GM18951 (cell line): ENCODE results near the gene KMO.

ENCODE experiments used
- POLR2A ChIP-seq: IDR thresholded peaks from 4 replicates; pipeline ENCODE4 v1.6.1; 2011; ENCODE audit warnings: mild to moderate bottlenecking; ENCODE audit not compliant: insufficient read length, insufficient read depth; ENCODE audit errors: extremely low read depth
- in situ Hi-C: fragments of 300-500 bp; cut with MboI; formaldehyde crosslinking; loops from one replicate; pipeline ENCODE4 v1.12.0; 2022; ENCODE audit warnings: low sequenced_read_pairs, mixed read lengths, inconsistent platforms; ENCODE audit not compliant: unreplicated experiment

Gene KMO

GRCh38 chr1:241589521-241589920 lies 57.3 kb downstream of the KMO start:
- TF ChIP-seq POLR2A = no peak
- in situ Hi-C loops = no loop called here

DNA sequence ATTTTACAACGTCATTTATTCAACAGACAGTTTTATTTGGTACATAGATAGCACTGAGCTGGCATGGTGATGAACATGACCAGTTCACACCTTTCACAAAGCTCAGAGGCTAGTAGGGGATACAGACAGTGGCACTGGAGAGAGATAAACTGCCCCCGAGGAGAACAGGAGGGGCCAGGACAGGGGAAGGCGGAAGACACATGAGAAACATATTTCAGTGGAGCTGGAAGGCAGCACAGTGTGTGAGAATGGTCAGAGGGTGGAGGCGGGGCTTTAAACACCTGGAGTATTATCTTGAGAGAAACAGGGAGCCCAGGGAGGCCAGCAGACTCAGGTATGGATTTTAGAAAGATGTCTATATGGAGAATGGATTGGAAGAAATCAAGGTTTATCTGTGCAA lies 58.5 kb downstream of the KMO start:
- in situ Hi-C loops = no loop called here
- TF ChIP-seq POLR2A = no peak

- in situ Hi-C loops = no loop called here
- no peak for TF ChIP-seq POLR2A
These were observed 59.1 kb downstream of the KMO start for GRCh38 chr1:241591317-241591716.

GRCh38 chr1:241591736-241592135 lies 59.6 kb downstream of the KMO start:
- no peak for TF ChIP-seq POLR2A
- in situ Hi-C loops = no loop called here

- no peak for TF ChIP-seq POLR2A
- in situ Hi-C loops = no loop called here
These were observed 60.2 kb downstream of the KMO start for GRCh38 chr1:241592273-241592958.

- TF ChIP-seq POLR2A = no peak
- in situ Hi-C loops = no loop called here
These were observed 61.0 kb downstream of the KMO start for GRCh38 chr1:241593186-241593585.

GRCh38 chr1:241596633-241597032 lies 64.5 kb downstream of the KMO start:
- in situ Hi-C loops = no loop called here
- TF ChIP-seq POLR2A = no peak

GRCh38 chr1:241598249-241598648 lies 66.1 kb downstream of the KMO start:
- TF ChIP-seq POLR2A = no peak
- in situ Hi-C loops = no loop called here

DNA sequence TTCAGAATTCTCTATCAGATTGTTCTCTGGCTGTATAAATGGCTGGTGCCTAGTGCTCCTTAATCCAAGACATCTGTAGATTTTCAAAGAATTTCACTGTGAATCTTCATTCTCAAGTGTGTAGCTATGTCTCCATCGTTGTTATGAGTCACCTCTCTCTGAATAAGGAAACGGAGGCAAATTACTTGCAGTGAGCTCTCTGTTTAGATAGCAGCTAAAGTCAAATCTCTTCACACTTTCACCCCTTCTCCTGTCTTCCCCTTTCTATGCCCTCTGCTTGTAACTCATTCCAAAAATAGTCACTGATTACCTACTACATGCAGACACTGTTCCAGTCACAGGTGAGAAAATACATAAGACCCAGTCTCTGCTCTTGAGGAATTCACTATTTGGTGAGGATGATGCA lies 68.3 kb downstream of the KMO start:
- no peak for TF ChIP-seq POLR2A
- in situ Hi-C loops = loop anchor here (25.0 kb wide), 1 partner anchor 412 kb away; no protein-coding TSS in a partner anchor

DNA sequence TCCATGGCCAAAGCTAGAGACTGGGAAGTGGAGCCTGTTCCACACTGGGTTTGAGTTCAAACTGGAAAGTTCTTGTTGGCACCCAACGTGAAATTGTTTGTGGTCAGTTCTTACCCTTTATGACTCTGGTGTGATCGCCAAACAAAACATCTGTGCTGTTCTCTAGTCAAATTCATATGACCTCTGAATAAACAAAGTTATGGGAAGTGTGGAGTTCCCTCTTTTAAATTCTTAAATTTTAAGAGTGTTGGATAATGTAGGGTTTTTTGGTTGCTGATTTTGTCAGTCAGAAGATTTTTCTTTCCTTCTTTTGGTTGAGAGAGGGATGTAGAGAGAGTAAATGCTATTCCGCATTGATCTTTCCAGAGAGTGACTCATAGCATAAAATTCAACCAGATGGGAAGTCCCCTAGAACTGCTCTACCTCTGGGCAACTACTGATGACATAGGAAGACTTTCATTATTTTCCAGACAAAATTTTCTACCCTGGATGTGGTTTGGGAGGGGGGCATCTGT lies 71.6 kb downstream of the KMO start:
- in situ Hi-C loops = loop anchor here (25.0 kb wide), 1 partner anchor 409 kb away; no protein-coding TSS in a partner anchor
- TF ChIP-seq POLR2A = no peak

DNA sequence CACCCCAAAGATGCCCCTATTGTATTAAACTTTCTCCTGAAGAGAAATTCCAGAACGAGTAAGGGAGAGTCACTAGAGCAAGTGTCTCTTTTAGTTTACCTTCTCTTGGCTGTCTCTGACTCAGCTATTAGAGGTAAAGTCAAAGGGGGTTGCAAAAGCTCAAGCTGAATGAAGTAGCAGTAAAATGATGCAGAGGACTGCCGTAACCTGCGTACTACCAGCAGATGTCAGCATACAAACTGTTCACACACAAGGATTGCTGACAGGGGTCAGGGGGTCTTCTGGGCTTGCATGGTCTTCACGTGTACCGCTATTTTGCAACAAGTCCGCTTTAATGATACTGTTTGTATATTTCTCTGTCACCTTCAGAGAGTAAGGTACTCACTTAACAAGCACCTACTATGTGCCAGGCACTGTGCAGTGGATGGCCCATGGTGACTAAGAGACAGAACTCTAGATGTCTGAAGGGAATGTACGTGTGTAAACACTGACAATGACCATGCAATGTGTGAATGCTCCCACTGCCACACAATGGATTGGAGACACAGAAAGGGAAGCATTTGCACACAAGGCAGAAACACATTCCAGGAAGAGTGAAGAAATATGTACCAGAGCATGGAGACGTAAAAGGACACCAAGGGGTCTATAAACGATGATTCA lies 73.1 kb downstream of the KMO start:
- no peak for TF ChIP-seq POLR2A
- in situ Hi-C loops = loop anchor here (25.0 kb wide), 1 partner anchor 407 kb away; no protein-coding TSS in a partner anchor

DNA sequence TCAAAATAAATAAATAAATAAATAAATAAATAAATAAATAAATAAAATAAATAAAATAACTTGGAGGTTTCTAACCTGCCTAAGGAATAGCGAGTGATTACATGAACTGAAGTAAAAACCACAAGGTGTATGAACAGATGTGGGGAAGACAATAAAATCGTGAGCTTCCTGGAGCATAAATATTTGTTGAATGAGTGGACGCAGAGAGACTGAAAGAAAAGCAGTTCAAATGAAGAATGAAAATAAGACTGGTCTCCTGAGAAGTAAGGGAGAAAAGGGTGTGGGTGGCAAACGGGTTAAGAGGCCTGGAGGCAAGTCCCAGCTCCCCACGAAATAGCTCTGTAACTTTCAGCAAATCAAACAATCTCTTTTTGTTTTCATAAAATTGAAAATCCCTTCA lies 74.4 kb downstream of the KMO start:
- no peak for TF ChIP-seq POLR2A
- in situ Hi-C loops = loop anchor here (25.0 kb wide), 1 partner anchor 406 kb away; no protein-coding TSS in a partner anchor

DNA sequence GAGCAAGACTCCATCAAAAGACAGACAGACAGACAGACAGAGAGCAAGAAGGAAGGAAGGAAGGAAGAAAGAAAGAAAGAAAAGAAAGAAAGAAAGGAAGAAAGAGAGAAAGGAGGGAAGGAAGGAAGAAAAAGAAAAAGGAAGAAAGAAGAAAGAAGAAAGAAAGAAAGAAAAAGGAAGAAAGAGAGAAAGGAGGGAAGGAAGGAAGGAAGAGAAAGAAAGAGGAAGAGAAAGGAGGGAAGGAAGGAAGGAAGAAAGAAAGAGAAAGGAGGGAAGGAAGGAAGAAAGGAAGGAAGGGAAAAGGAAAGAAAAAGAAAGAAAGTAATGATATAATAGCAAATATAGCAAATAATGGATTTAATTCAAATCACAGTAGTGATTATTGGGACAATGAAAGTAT lies 75.3 kb downstream of the KMO start:
- no peak for TF ChIP-seq POLR2A
- in situ Hi-C loops = loop anchor here (25.0 kb wide), 1 partner anchor 405 kb away; no protein-coding TSS in a partner anchor
